Ishikawa (cell line): ENCODE measurements around the gene AHI1.

Experiments used
- CEBPB ChIP-seq: IDR thresholded peaks from 2 replicates; pipeline ENCODE4 v1.6.1; 2012
- CREB1 ChIP-seq: IDR thresholded peaks from 2 replicates; pipeline ENCODE4 v1.6.1; 2012; ENCODE audit warnings: low read depth
- EGR1 ChIP-seq: IDR thresholded peaks from 2 replicates; pipeline ENCODE4 v1.6.1; 2012
- EP300 ChIP-seq: IDR thresholded peaks from 2 replicates; pipeline ENCODE4 v1.6.1; 2012; ENCODE audit warnings: borderline replicate concordance
- FOXM1 ChIP-seq: IDR thresholded peaks from 2 replicates; pipeline ENCODE4 v1.6.1; 2012; ENCODE audit warnings: low read depth, borderline replicate concordance
- MAX ChIP-seq: IDR thresholded peaks from 2 replicates; pipeline ENCODE4 v1.6.1; 2012
- NFIC ChIP-seq: IDR thresholded peaks from 2 replicates; pipeline ENCODE4 v1.6.1; 2012
- RAD21 ChIP-seq: IDR thresholded peaks from 2 replicates; pipeline ENCODE4 v1.6.1; 2012; ENCODE audit warnings: low read depth
- REST ChIP-seq: IDR thresholded peaks from 2 replicates; pipeline ENCODE4 v1.6.1; 2012; ENCODE audit warnings: low read depth, mild to moderate bottlenecking
- TAF1 ChIP-seq: IDR thresholded peaks from 2 replicates; pipeline ENCODE4 v1.6.1; 2012; ENCODE audit warnings: low read depth, mild to moderate bottlenecking
- TCF12 ChIP-seq: IDR thresholded peaks from 2 replicates; pipeline ENCODE4 v1.6.1; 2012; ENCODE audit warnings: low read depth
- TEAD4 ChIP-seq: IDR thresholded peaks from 2 replicates; pipeline ENCODE4 v1.6.1; 2012
- USF1 ChIP-seq: IDR thresholded peaks from 2 replicates; pipeline ENCODE4 v1.6.1; 2012
- YY1 ChIP-seq: IDR thresholded peaks from 2 replicates; pipeline ENCODE4 v1.6.1; 2012; ENCODE audit warnings: low read depth
- ZBTB7A ChIP-seq: IDR thresholded peaks from 2 replicates; pipeline ENCODE4 v1.6.1; 2012; ENCODE audit warnings: low read depth

AHI1 gene

GRCh38 chr6:135397172-135397952, 100.2 kb downstream of the AHI1 start:
- TF ChIP-seq EP300 = no peak
- TF ChIP-seq TEAD4 = no peak
- TF ChIP-seq RAD21 = no peak
- no peak for TF ChIP-seq USF1
- TF ChIP-seq MAX = no peak
- TF ChIP-seq TAF1 = no peak
- TF ChIP-seq ZBTB7A = no peak
- TF ChIP-seq CEBPB = no peak

- no peak for TF ChIP-seq TEAD4
- no peak for TF ChIP-seq USF1
- TF ChIP-seq CEBPB = no peak
- no peak for TF ChIP-seq YY1
- no peak for TF ChIP-seq TCF12
- TF ChIP-seq RAD21 = no peak
- no peak for TF ChIP-seq EP300
- TF ChIP-seq REST = no peak
- TF ChIP-seq TAF1 = no peak
- TF ChIP-seq FOXM1 = no peak
- no peak for TF ChIP-seq ZBTB7A
- TF ChIP-seq EGR1 = no peak
- no peak for TF ChIP-seq CREB1
- no peak for TF ChIP-seq MAX
- TF ChIP-seq NFIC = no peak
Measured at GRCh38 chr6:135395136-135395535, 102.4 kb downstream of the AHI1 start.

- no peak for TF ChIP-seq TCF12
- no peak for TF ChIP-seq NFIC
- no peak for TF ChIP-seq CREB1
Measured at GRCh38 chr6:135393289-135393688, 104.3 kb downstream of the AHI1 start.

- TF ChIP-seq CREB1 (no peak), CEBPB (no peak), USF1 (no peak), FOXM1 (no peak), REST (no peak), MAX (no peak), YY1 (no peak), TEAD4 (no peak), EP300 (no peak), EGR1 (no peak), TCF12 (no peak), NFIC (no peak)
Measured at GRCh38 chr6:135390458-135390857, 107.1 kb downstream of the AHI1 start.

GRCh38 chr6:135385299-135385698, 112.2 kb downstream of the AHI1 start:
- TF ChIP-seq TEAD4 = no peak
- TF ChIP-seq TCF12 = no peak
- TF ChIP-seq EGR1 = no peak
- no peak for TF ChIP-seq EP300
- TF ChIP-seq NFIC = no peak
- no peak for TF ChIP-seq RAD21
- TF ChIP-seq YY1 = no peak

- TF ChIP-seq MAX (no peak), EP300 (no peak), TCF12 (no peak), ZBTB7A (no peak), TEAD4 (no peak), EGR1 (no peak)
Measured at GRCh38 chr6:135383766-135384165, 113.8 kb downstream of the AHI1 start.
